Activated T-cell treated with anti-CD3 and anti-CD28 coated beads, Interleukin-2, amount 50 U/mL, for 72 hours (primary cell): ENCODE results near the gene CHST11. TPM values are rescaled to one million over a fixed set of nuclear protein-coding genes. Genes with fewer than 3 reads are reported as not detected.
A peak's percentile ranks its signal among the peaks of the same experiment; 100 is the strongest.
"Not testable (repeated sequence)": the region's sequence is repeated elsewhere in the genome, so short reads cannot be mapped to it uniquely, and the experiment has no call there.

Source experiments
- ATAC-seq, 2 donors: fragments of 150-1000 bp; cut with Tn5 transposase; replicated peaks in 1 of 2; 2 replicates each; pipeline ENCODE4 v1.10.0; 2021; ENCODE audit warnings: moderate library complexity in 2 of 2, mild to moderate bottlenecking in 1 of 2
- DNase-seq, 2 donors: peaks; one replicate each; pipeline ENCODE4 v3.0.0; 2021 to 2022; ENCODE audit warnings: mixed read lengths in 1 of 2
- H3K27ac Mint-ChIP-seq: one replicate; pipeline ENCODE4 v1.8.0; 2022; ENCODE audit warnings: mild to moderate bottlenecking, moderate library complexity, mixed read lengths
- H3K27me3 Mint-ChIP-seq: one replicate; pipeline ENCODE4 v1.8.0; 2022; ENCODE audit warnings: low read depth, mixed read lengths
- H3K36me3 Mint-ChIP-seq, 2 donors: one replicate each; pipeline ENCODE4 v1.8.0; 2022; ENCODE audit warnings: mixed read lengths in 2 of 2, mild to moderate bottlenecking in 1 of 2; ENCODE audit not compliant: insufficient read depth in 2 of 2
- H3K4me1 Mint-ChIP-seq: one replicate; pipeline ENCODE4 v1.8.0; 2022; ENCODE audit warnings: low read depth, mixed read lengths
- H3K4me3 Mint-ChIP-seq, 2 donors: one replicate each; pipeline ENCODE4 v1.8.0; 2022; ENCODE audit warnings: mild to moderate bottlenecking in 2 of 2, mixed read lengths in 2 of 2, moderate library complexity in 2 of 2
- H3K9me3 Mint-ChIP-seq, 2 donors: one replicate each; pipeline ENCODE4 v1.8.0; 2022; ENCODE audit warnings: mixed read lengths in 2 of 2
- total RNA-seq, 2 donors: library from RNA; stranded (reverse); gene quantifications; one replicate each; pipeline ENCODE4 v1.2.3, GENCODE V29; 2022

The CHST11 gene
- total RNA-seq, 2 donors from 2014 or later = 47.2 to 57.7 TPM

- H3K27ac Mint-ChIP-seq = not testable (repeated sequence)
Observed at GRCh38 chr12:104564662-104565061, 107.9 kb downstream of the CHST11 start.

DNA sequence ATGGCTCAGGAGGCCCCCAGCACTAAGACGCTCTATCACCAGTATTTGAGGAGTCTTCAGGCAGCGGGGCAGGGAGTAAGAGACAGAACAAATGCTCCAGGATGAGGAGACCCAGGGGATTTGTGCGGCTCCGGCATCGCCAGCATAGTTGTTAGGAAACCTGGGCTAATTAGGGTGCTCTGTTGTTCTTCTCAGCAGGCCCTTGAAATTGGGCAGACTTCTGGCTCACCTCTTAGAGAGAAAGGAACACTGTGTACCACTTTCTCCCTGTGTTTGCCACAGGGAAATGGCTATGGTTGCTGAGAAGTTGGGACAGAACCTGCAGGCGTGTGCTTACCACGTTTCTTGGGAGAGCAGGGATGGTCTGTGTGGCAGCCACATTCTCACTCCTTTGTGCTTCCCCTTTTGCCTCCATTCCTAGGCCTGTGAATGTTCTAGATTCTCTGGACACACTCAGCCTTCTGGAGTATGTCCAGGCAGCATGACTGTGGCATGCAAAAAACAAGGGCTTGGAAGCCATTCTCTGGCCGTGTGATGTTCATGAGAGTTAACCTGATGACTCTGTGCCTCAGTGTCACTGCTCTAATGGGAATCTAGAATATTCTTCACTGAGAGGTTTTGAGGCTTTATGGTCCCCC, 109.0 kb downstream of the CHST11 start:
- H3K36me3 Mint-ChIP-seq = peaks cover 12 to 13% of the 10 kb centered on the region in 2 donors
- ATAC-seq (no peak), DNase-seq (no peak)
- H3K4me1 Mint-ChIP-seq = peaks cover 40% of the 10 kb centered on the region
- H3K27ac Mint-ChIP-seq = peak overlapping the region; percentile 80
- H3K27me3 Mint-ChIP-seq = no peaks in the 10 kb centered on the region
- peak overlapping the region in 1 of 2 donors; percentile 50 for H3K4me3 Mint-ChIP-seq
- peaks cover 0 to 8% of the 10 kb centered on the region in 2 donors for H3K9me3 Mint-ChIP-seq

More at GRCh38 chr12:104564662-104565061, 107.9 kb downstream of the CHST11 start:
- H3K36me3 Mint-ChIP-seq = peaks cover 12 to 13% of the 10 kb centered on the region in 2 donors
- H3K4me1 Mint-ChIP-seq = peaks cover 29% of the 10 kb centered on the region
- DNase-seq, H3K4me3 Mint-ChIP-seq, ATAC-seq, H3K9me3 Mint-ChIP-seq, H3K27me3 Mint-ChIP-seq: not testable (repeated sequence)

- peak; percentile 26 to 45 for DNase-seq
- ATAC-seq = peak; percentile 11 to 35
- H3K4me1 Mint-ChIP-seq = peaks cover 42% of the 10 kb centered on the region
- H3K27ac Mint-ChIP-seq = peak overlapping the region; percentile 80
- H3K36me3 Mint-ChIP-seq = peaks cover 12 to 13% of the 10 kb centered on the region in 2 donors
- peak overlapping the region in 1 of 2 donors; percentile 50 for H3K4me3 Mint-ChIP-seq
- peaks cover 0 to 8% of the 10 kb centered on the region in 2 donors for H3K9me3 Mint-ChIP-seq
- H3K27me3 Mint-ChIP-seq = no peaks in the 10 kb centered on the region
Observed at GRCh38 chr12:104566244-104566993, 109.7 kb downstream of the CHST11 start.

DNA sequence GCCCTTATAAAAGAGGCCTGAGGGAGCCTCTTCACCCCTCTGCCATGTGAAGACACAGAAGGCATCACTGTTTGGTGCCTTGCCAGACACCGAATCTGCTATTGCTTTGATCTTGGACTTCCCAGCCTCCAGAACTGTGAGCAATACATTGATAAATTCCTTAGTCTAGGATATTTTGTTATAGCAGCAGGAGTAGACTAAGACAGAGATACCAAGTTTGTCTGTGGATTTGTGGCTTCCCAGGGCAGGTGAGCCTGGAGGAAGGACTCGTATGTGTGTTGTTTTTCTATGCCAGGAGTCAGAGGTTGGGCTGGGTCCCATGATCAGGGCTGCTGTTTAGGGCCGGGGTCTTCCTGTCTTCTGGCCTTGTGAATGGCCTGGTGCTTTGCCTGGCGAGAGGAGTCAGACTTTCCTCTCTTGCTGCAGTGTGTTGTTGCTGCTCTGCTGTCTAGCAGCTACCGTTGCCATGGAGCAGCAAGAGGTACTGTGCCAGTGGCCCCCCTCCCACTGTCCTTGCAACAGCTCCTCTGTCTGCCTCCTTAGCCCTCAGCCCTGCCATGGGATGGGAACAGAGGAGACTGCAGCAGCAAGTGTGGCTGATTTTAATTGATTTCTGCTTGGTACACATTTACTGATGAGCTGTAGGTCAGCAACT, 111.2 kb downstream of the CHST11 start:
- Mint-ChIP-seq H3K27ac (peak overlapping the region; percentile 81), H3K4me3 (peak overlapping the region in 1 of 2 donors; percentile 70), H3K27me3 (no peaks in the 10 kb centered on the region), H3K9me3 (peaks cover 0 to 8% of the 10 kb centered on the region in 2 donors), H3K36me3 (peaks cover 12 to 16% of the 10 kb centered on the region in 2 donors), H3K4me1 (peaks cover 42% of the 10 kb centered on the region)
- no peak for ATAC-seq
- DNase-seq = no peak

GRCh38 chr12:104568487-104568868, 111.7 kb downstream of the CHST11 start:
- no peaks in the 10 kb centered on the region for H3K27me3 Mint-ChIP-seq
- H3K9me3 Mint-ChIP-seq = peaks cover 0 to 6% of the 10 kb centered on the region in 2 donors
- peaks cover 42% of the 10 kb centered on the region for H3K4me1 Mint-ChIP-seq
- ATAC-seq (no peak), DNase-seq (no peak)
- H3K27ac Mint-ChIP-seq = peak overlapping the region; percentile 81
- H3K4me3 Mint-ChIP-seq = peak overlapping the region; percentile 19 to 70
- peaks cover 10 to 14% of the 10 kb centered on the region in 2 donors for H3K36me3 Mint-ChIP-seq

- peaks cover 0 to 3% of the 10 kb centered on the region in 2 donors for H3K9me3 Mint-ChIP-seq
- H3K4me1 Mint-ChIP-seq = peaks cover 42% of the 10 kb centered on the region
- no peak for ATAC-seq
- H3K27ac Mint-ChIP-seq = peak overlapping the region; percentile 81
- no peak for DNase-seq
- no peaks in the 10 kb centered on the region for H3K27me3 Mint-ChIP-seq
- H3K4me3 Mint-ChIP-seq = peak overlapping the region; percentile 19 to 70
- peaks cover 10 to 11% of the 10 kb centered on the region in 2 donors for H3K36me3 Mint-ChIP-seq
Observed at GRCh38 chr12:104568935-104569334, 112.2 kb downstream of the CHST11 start.

DNA sequence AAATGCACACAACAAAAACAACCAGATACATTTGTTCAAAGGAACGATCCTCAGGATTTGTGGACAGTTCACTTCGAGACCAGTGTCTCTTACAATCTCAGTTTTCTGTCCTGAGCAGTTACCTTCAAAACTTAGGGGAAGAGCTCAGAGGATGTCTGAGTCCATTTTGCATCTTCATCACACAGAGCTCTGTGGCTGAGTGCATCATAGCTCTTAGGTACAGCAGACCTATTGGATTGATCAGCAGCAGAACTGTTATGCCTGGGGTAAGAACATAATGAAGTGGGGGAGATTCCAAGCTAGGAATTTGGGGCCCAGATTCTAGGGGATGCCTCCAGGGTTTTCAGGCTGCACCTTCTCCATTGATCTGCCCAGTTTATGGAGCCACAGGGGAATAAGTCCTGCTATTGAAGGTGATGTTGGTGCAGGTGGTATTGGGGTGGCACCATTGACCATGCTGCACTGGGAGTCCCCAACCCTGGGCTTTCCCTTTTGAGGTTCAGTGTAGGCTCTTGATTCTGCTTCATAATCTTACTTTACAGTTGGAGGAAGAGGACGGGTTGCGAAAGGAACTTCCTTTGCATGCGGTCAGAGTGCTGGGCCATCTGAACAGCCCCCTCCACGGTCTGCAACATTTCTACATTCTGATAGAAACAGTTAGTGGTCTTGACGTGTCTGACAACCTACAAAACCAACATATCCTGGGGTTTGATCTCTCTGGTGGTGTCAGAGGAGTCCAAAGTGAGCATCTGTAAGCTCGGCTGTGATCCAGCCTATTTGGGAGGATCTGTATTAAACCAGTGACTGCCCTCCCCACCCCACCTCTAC, 112.8 kb downstream of the CHST11 start:
- H3K27ac Mint-ChIP-seq = peak overlapping the region; percentile 66
- peaks cover 8% of the 10 kb centered on the region in 2 donors for H3K36me3 Mint-ChIP-seq
- DNase-seq (peak; percentile 69), ATAC-seq (peak; percentile 89)
- H3K27me3 Mint-ChIP-seq = no peaks in the 10 kb centered on the region
- H3K9me3 Mint-ChIP-seq = peaks cover 0 to 1% of the 10 kb centered on the region in 2 donors
- H3K4me1 Mint-ChIP-seq = peaks cover 42% of the 10 kb centered on the region
- peak overlapping the region; percentile 70 to 73 for H3K4me3 Mint-ChIP-seq

DNA sequence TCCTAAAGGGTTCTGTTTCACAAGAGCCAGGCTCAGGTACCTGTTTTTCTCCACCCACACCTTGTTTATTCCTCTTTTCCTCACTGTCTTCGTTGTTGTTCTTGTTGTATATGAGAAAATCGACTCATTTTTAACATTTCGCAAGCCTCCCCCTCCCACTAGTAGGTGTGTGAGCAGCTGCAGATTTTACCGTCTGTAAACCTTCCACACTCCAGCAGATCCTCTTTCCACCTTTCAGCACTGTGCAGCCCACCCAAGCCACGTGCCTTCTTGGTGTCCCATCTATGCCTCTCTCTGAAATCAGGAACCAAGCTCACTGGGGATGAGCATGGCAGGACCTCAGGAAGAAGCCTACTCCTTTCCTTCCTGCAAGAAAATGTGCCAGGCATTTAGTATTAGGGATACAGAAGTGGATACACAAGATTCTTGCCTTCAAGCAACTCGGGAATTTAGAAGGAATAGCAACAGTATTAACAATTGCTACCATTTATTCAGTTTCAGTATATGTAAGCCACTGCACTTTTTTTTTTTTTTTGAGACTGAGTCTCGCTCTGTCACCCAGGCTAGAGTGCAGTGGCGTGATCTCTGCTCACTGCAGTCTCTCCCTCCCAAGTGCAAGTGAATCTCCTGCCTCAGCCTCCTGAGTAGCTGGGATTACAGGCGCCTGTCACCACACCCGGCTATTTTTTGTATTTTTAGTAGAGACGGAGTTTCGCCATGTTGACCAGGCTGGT, 113.6 kb downstream of the CHST11 start:
- Mint-ChIP-seq H3K9me3 (no peaks in the 10 kb centered on the region), H3K27ac (peak overlapping the region; percentile 6), H3K4me3 (peak overlapping the region; percentile 70 to 73), H3K36me3 (peaks cover 5 to 6% of the 10 kb centered on the region in 2 donors), H3K4me1 (peaks cover 48% of the 10 kb centered on the region), H3K27me3 (no peaks in the 10 kb centered on the region)
- no peak for DNase-seq
- ATAC-seq = peak; percentile 14 to 23

DNA sequence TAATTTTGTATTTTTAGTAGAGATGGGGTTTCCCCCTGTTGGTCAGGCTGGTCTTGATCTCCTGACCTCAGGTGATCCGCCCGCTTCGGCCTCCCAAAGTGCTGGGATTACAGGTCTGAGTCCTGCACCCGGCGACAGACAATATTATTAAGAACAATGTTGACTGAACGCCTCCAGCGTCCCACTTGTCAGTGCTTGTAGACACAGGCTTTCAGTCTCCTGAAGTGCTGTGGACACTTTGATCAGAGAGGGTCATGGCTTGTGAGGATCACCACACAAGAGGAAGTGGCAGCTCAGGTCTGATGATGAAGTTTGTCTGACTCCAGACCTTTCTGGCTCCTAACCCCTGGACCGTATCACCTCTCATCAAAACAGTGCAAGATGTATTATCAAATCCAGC, 114.6 kb downstream of the CHST11 start:
- Mint-ChIP-seq H3K4me1 (peaks cover 43% of the 10 kb centered on the region), H3K27ac (no peak overlapping the region), H3K27me3 (no peaks in the 10 kb centered on the region), H3K36me3 (peaks cover 3 to 4% of the 10 kb centered on the region in 2 donors), H3K9me3 (no peaks in the 10 kb centered on the region), H3K4me3 (no peak overlapping the region)
- ATAC-seq = no peak
- DNase-seq = no peak

- DNase-seq, H3K27ac Mint-ChIP-seq, ATAC-seq, H3K36me3 Mint-ChIP-seq, H3K27me3 Mint-ChIP-seq, H3K9me3 Mint-ChIP-seq, H3K4me3 Mint-ChIP-seq: not testable (repeated sequence)
- peaks cover 47% of the 10 kb centered on the region for H3K4me1 Mint-ChIP-seq
Observed at GRCh38 chr12:104574353-104574752, 117.6 kb downstream of the CHST11 start.

GRCh38 chr12:104574758-104575157, 118.0 kb downstream of the CHST11 start:
- not testable (repeated sequence) for H3K36me3 Mint-ChIP-seq, H3K27me3 Mint-ChIP-seq, H3K4me3 Mint-ChIP-seq, ATAC-seq, DNase-seq, H3K27ac Mint-ChIP-seq, H3K9me3 Mint-ChIP-seq
- peaks cover 47% of the 10 kb centered on the region for H3K4me1 Mint-ChIP-seq
